Measurements from ENCODE around the gene ALG1. TPM values are rescaled to one million over a fixed set of nuclear protein-coding genes. Genes with fewer than 3 reads are reported as not detected.
A peak's percentile ranks its signal among the peaks of the same experiment; 100 is the strongest.

Gene ALG1
- total and polyA plus RNA-seq, 2 of the 13 experiments (the other 11 are each of a cell fraction or from before 2014, with no cell fraction given), result 43.3 to 75.6 TPM

DNA sequence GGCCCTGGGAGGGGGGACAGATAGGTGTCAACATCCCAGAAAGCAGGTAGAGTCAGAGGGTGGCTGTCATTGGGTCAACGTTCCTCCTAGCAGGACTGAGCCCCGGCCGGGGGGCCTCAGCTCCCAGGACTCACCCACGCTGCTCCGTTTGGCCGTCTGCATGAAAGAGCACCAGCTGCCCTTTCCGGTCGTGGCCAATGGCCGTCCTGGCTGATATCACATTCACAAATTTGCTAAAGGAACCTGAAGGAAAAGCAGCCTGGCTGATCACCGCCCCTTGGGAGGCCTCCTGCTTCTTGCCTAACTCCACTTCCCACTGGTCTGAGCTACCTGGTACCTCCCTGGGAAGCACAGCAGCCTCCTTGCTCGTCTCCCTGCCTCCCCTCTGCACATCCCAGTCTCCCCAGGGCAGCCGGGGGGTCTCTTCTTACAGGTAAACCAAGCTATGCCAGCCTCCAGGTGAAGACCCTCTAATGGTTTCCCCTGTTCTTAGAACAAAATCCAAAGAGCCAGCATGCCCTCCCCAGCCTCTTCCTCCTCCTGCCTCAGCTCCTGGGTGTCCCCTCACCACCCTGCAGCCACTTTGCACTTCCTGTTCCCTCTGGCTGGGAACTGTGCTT, 41.3 kb upstream of the ALG1 start:
- no peak overlapping the region for H3K4me3 ChIP-seq (replicated peaks in 1 of 3; ENCODE audit: insufficient read depth in 1 of 3, low read depth in 2 of 3, low read length in 3 of 3)
- peaks cover 14% of the 10 kb centered on the region for H3K79me2 ChIP-seq (ENCODE audit: insufficient read depth, low read length)
- H3K4me2 ChIP-seq (ENCODE audit: low read depth, low read length), result no peak overlapping the region
- no peaks in the 10 kb centered on the region for H3K27me3 ChIP-seq (ENCODE audit: control insufficient read depth in 1 of 2, insufficient read depth in 2 of 2, low read length in 2 of 2)
- H3K27ac ChIP-seq (ENCODE audit: extremely low read length, insufficient read depth, low read length), result no peak overlapping the region
- CTCF ChIA-PET (ENCODE audit: low intra/inter-chr PET ratio, low total read pairs), result no interaction called here
- H3K4me1 ChIP-seq (ENCODE audit: insufficient read depth, low read length), result peaks cover 28% of the 10 kb centered on the region
- POLR2A ChIA-PET, result interaction anchor here (0.8 to 2.0 kb wide), 2 partner anchors 24 to 68 kb away, joined by 3 to 7 read pairs; no protein-coding TSS in a partner anchor
- FAIRE-seq (no peak), ATAC-seq (no peak), DNase-seq (ENCODE audit: low spot score) (no peak)
- BruUV-seq (replicated peaks), result no TSS peak
- intact Hi-C loops (cut with micrococcal nuclease; ENCODE audit: unreplicated experiment), result no loop called here
- 92% methylated on average over 12 of the region's 12 CpGs for WGBS (ENCODE audit: low lambda C conversion rate)
- peaks cover 22 to 46% of the 10 kb centered on the region in 2 experiments for H3K36me3 ChIP-seq (replicated peaks in 1 of 2; ENCODE audit: control insufficient read depth in 1 of 2, insufficient read depth in 2 of 2, low read length in 2 of 2)
- TF ChIP-seq RBFOX2 (IDR thresholded peaks at IDR 0.05; ENCODE audit: low read depth, low read length), result 0 out of 2 replicates have a peak, but pooled peaks have one; percentile 42
- TF ChIP-seq POLR2A (IDR thresholded peaks at IDR 0.05; ENCODE audit: insufficient read depth in 1 of 2, low read depth in 2 of 2, low read length in 2 of 2), result peak in 1 of 2 experiments; percentile 43; a peak in 1 of 4 replicates
- TF ChIP-seq MEF2D (CRISPR knock-in tag; IDR thresholded peaks at IDR 0.05), result no peak
- H3K9me3 ChIP-seq (ENCODE audit: low read length), result no peaks in the 10 kb centered on the region
- in situ Hi-C loops (cut with HindIII; ENCODE audit: extremely low pct_ligation_motif_present, low pct_unique_long_range_greater_than_20kb), result no loop called here
- H3K9ac ChIP-seq (ENCODE audit: insufficient read depth, low read depth, low read length), result no peak overlapping the region
- H4K20me1 ChIP-seq (ENCODE audit: insufficient read depth, low read length), result no peaks in the 10 kb centered on the region; the same call in 1 of the 2 replicates
- no peak overlapping the region for H2AFZ ChIP-seq (ENCODE audit: low read length)

DNA sequence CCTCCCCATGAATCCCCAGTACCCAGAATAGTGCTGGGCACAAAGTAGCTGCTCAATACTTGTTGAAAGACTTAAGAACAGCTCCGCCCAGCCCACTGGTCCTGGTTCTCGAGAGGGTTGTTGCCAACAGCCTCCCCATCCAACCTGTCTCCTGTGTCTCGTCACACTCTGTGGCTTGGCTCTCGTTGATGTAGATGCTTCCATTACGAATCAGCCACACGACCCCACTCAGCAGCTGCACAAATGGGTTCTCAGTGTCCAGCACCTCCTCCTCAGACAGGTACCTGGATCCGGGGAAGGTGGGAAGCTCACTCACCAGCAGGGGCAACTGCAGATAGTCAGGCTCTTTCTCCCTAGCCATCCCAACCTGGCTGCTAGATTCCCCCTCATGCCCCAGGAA, 40.0 kb upstream of the ALG1 start:
- Histone ChIP-seq H3K9me3 (ENCODE audit: low read length) (no peaks in the 10 kb centered on the region), H3K36me3 (replicated peaks in 1 of 2; ENCODE audit: control insufficient read depth in 1 of 2, insufficient read depth in 2 of 2, low read length in 2 of 2) (peaks cover 21 to 42% of the 10 kb centered on the region in 2 experiments), H3K9ac (ENCODE audit: insufficient read depth, low read depth, low read length) (no peak overlapping the region), H4K20me1 (ENCODE audit: insufficient read depth, low read length) (no peaks in the 10 kb centered on the region; the same call in 1 of the 2 replicates), H3K27ac (ENCODE audit: extremely low read length, insufficient read depth, low read length) (peak overlapping the region; percentile 9), H2AFZ (ENCODE audit: low read length) (no peak overlapping the region), H3K79me2 (ENCODE audit: insufficient read depth, low read length) (peaks cover 14% of the 10 kb centered on the region), H3K4me2 (ENCODE audit: low read depth, low read length) (no peak overlapping the region), H3K27me3 (ENCODE audit: control insufficient read depth in 1 of 2, insufficient read depth in 2 of 2, low read length in 2 of 2) (no peaks in the 10 kb centered on the region; a peak in 1 of 5 replicates), H3K4me3 (replicated peaks in 1 of 3; ENCODE audit: insufficient read depth in 1 of 3, low read depth in 2 of 3, low read length in 3 of 3) (no peak overlapping the region), H3K4me1 (ENCODE audit: insufficient read depth, low read length) (peaks cover 40% of the 10 kb centered on the region)
- intact Hi-C loops (cut with micrococcal nuclease; ENCODE audit: unreplicated experiment), result no loop called here
- BruUV-seq (replicated peaks), result no TSS peak
- CTCF ChIA-PET (ENCODE audit: low intra/inter-chr PET ratio, low total read pairs), result no interaction called here
- POLR2A ChIA-PET, result interaction anchor here (0.8 to 2.0 kb wide), 2 partner anchors 67 to 84 kb away, joined by 3 to 7 read pairs; no protein-coding TSS in a partner anchor
- WGBS (ENCODE audit: low lambda C conversion rate), result 94% methylated on average over 7 of the region's 7 CpGs
- ATAC-seq, result no peak
- in situ Hi-C loops (cut with HindIII; ENCODE audit: extremely low pct_ligation_motif_present, low pct_unique_long_range_greater_than_20kb), result no loop called here
- no peak for DNase-seq (ENCODE audit: low spot score)
- no peak for FAIRE-seq
- TF ChIP-seq ZBTB3 (CRISPR knock-in tag; IDR thresholded peaks at IDR 0.05; ENCODE audit: borderline replicate concordance, low read depth), result no peak
- TF ChIP-seq, protein P1, sequence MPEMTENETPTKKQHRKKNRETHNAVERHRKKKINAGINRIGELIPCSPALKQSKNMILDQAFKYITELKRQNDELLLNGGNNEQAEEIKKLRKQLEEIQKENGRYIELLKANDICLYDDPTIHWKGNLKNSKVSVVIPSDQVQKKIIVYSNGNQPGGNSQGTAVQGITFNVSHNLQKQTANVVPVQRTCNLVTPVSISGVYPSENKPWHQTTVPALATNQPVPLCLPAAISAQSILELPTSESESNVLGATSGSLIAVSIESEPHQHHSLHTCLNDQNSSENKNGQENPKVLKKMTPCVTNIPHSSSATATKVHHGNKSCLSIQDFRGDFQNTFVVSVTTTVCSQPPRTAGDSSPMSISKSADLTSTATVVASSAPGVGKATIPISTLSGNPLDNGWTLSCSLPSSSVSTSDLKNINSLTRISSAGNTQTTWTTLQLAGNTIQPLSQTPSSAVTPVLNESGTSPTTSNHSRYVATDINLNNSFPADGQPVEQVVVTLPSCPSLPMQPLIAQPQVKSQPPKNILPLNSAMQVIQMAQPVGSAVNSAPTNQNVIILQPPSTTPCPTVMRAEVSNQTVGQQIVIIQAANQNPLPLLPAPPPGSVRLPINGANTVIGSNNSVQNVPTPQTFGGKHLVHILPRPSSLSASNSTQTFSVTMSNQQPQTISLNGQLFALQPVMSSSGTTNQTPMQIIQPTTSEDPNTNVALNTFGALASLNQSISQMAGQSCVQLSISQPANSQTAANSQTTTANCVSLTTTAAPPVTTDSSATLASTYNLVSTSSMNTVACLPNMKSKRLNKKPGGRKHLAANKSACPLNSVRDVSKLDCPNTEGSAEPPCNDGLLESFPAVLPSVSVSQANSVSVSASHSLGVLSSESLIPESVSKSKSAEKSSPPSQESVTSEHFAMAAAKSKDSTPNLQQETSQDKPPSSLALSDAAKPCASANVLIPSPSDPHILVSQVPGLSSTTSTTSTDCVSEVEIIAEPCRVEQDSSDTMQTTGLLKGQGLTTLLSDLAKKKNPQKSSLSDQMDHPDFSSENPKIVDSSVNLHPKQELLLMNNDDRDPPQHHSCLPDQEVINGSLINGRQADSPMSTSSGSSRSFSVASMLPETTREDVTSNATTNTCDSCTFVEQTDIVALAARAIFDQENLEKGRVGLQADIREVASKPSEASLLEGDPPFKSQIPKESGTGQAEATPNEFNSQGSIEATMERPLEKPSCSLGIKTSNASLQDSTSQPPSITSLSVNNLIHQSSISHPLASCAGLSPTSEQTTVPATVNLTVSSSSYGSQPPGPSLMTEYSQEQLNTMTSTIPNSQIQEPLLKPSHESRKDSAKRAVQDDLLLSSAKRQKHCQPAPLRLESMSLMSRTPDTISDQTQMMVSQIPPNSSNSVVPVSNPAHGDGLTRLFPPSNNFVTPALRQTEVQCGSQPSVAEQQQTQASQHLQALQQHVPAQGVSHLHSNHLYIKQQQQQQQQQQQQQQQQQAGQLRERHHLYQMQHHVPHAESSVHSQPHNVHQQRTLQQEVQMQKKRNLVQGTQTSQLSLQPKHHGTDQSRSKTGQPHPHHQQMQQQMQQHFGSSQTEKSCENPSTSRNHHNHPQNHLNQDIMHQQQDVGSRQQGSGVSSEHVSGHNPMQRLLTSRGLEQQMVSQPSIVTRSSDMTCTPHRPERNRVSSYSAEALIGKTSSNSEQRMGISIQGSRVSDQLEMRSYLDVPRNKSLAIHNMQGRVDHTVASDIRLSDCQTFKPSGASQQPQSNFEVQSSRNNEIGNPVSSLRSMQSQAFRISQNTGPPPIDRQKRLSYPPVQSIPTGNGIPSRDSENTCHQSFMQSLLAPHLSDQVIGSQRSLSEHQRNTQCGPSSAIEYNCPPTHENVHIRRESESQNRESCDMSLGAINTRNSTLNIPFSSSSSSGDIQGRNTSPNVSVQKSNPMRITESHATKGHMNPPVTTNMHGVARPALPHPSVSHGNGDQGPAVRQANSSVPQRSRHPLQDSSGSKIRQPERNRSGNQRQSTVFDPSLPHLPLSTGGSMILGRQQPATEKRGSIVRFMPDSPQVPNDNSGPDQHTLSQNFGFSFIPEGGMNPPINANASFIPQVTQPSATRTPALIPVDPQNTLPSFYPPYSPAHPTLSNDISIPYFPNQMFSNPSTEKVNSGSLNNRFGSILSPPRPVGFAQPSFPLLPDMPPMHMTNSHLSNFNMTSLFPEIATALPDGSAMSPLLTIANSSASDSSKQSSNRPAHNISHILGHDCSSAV (CRISPR knock-in tag; IDR thresholded peaks at IDR 0.05; ENCODE audit: borderline replicate concordance), result no peak
- no peak for TF ChIP-seq ZNF800 (CRISPR knock-in tag; IDR thresholded peaks at IDR 0.05)
